HG03354 (cell line): ENCODE measurements around the gene ATP2B2.

Source experiments
- ATAC-seq: cut with Tn5 transposase; IDR thresholded peaks from one replicate; pipeline ENCODE4 v1.9.1; 2021; ENCODE audit warnings: mild to moderate bottlenecking; ENCODE audit not compliant: unreplicated experiment, poor library complexity, severe bottlenecking

The ATP2B2 gene

DNA sequence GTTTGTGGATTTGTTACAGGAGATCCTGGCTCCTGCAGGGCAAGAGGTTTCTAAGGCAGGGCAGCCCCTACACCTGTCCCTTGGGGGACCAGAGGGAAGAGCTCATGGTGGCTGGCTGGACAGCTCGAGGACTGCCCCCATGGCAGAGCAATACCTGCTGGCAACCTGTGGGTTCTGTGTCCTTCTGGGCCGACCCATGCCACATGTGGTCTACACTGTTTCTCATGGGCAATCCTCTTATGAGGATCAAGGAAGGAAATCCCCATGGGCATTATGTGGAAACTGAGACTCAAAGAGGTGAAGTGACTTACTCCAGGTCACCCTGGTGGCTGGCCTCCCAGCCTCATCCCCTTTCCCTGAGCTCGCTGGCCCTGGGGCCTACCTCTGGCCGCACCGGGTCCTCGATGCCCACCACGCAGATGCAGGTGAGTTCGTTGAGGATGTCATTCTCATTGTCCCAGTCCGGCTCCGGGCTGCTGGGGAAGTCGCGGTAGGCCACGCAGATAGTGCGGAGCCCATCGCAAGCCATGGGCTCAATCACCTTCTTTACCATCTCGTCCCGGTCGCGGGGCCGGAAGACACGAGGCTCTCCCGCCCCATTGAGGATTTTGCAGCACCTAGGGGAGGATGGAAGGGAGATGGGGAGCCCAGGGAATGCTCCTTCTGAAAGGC lies 146.9 kb downstream of the ATP2B2 start:
- ATAC-seq, result no peak

DNA sequence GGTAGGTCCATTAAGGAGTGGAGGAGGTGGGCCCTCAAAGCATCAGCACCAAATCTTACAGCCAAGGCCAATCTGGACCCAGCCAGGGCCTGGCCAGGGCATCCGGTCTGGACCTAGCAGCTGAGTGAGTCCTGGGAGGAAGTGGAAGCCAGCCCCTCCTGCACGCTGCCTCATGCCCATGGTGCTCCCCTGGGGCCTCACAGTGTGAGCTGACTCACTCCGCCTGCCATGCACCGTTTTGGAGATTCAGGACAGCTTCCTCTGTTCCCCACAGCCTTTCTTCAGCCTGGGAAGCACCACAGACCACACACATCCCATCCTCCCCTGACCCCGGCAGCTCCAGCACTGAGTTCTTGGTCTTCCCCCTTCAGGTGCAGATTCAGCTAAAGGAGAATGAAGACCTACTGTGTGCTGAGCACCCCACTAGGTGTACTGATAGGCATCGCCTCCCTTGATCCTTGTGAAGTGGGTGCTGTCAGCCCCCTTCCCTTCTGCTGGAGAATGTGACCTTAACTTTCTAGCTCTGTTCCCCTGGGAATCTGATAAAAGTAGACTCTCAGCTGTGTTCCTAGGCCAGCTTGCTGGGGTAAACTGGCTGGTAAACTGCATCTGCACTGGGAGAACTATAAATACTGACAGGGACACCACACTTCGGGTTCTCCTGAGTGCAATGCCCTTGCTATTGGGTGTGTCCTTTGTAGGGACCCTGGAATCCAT lies 147.6 kb downstream of the ATP2B2 start:
- peak; percentile 72 for ATAC-seq

DNA sequence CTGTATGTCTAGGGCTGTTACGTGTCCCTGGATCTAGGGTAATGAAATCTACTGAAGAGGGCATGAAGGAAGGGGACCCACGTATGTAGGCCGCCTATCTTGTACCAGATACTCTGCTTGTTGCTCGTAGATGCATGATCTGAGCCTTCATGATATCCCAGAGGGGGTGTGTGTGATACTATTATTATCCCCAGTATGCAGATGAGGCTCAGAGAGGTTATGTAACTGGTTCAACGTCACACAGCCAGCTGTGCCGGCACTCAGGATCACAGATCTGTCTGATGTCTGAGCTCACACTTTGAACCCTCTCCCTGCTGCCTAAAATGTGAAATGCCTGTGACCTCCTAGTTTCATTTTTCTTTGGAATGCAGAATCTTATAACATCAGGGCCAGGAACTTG lies 148.3 kb downstream of the ATP2B2 start:
- no peak for ATAC-seq

DNA sequence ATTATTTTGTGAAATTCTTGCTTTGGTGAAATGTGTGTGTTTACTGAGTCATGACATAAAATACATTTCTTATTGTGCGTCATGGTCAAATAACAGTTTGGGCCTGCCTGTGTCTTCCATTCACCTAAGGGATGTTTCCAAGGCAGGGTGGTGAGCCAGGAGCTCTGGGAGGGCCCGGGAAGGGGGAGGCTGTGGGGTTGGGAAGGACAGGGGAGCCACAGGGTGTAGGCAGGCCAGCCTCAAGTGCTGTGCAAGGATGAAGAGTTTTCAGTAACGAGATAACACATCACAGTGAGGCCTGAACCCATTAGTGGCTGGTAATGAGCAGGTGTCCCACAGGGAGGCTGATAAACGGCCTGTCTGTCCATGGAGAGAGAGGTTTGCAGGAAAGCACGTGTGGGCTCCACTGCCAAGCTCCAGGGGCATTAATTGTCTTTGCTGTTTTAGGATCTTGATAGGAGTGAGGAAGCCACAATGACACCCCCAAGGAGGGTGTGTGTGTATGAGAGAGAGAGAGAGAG lies 148.9 kb downstream of the ATP2B2 start:
- ATAC-seq, result no peak

DNA sequence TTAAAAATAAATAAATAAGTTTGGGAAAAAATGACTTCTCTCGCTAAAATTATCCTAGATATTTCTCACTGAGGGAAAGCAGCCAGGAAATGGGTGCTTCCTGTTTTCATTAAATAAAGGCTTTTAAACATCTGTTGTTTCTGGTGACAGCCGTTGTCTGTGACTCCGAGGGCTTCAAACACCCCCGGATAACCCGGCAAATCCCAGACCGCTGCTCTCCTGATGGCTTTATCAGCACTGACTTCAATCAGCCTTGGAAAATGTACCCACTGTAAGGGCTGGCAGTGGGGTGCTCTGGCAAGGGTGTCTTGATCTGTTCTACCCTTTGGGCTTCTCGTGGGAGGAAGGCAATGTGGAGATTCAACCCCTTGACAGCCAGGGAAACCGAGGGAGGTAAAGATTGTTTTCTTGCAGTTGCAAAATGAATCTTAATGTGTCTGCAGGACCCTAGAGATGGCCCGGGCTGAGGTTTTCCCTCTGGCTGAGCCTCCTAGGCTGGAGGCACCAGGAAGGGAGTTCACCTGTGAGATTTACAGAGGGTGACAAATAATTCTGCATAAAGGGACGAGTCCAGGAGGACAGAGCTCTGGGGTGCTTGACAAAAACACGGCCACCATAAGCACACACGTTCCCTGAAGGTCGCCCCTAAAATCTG lies 150.9 kb downstream of the ATP2B2 start:
- ATAC-seq, result no peak

DNA sequence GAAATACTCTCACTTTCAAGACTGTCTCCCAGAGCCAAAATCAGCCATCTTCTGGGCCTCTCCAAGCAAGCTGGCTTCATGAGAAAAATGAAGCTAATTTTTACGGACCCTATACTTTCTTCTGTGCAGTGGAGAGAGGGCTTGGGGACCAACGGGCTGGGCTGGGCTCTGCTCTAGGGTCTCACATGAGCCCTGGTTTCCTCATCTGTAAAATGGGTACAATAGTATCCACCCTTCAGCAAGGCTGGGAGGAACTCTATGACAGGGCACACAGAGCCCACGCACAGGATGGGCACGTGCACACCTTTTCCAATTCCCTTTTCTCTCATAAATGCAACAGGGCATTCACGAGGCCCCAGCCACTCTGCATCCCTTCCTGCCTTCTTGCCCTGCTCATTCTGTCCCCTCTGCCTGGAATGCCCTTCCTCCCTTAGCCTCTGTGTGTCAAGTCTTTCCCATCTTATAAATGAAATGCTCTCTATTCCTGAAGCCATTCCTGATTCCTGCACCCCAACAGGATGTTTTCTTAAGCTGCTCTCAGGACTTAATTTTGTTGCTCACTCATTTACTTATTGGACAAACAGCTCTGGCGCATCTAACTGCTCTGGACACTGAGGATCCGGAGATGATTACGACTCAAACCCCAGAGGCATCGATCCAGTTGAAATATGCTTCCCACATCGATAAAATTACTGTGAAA lies 151.6 kb downstream of the ATP2B2 start:
- ATAC-seq, result no peak

DNA sequence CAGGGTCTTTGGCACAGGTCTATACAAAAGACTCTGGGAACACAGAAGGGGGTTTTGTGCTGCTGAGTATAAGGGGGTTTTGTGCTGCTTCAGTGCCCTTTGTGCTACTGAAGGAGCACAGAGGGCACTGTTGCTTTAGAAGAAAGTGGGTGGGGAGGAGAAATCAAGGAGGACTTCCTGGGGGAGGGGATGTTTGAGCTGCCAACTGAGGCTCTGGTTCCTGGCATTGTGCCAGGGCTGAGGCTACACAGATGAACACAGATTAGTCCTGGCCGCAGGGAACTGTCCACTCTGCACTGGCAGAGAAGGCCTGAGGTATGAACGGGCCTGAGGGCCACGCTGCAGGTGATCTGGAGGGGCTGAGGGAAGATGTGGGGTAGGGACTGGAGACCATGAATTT lies 152.2 kb downstream of the ATP2B2 start:
- no peak for ATAC-seq

DNA sequence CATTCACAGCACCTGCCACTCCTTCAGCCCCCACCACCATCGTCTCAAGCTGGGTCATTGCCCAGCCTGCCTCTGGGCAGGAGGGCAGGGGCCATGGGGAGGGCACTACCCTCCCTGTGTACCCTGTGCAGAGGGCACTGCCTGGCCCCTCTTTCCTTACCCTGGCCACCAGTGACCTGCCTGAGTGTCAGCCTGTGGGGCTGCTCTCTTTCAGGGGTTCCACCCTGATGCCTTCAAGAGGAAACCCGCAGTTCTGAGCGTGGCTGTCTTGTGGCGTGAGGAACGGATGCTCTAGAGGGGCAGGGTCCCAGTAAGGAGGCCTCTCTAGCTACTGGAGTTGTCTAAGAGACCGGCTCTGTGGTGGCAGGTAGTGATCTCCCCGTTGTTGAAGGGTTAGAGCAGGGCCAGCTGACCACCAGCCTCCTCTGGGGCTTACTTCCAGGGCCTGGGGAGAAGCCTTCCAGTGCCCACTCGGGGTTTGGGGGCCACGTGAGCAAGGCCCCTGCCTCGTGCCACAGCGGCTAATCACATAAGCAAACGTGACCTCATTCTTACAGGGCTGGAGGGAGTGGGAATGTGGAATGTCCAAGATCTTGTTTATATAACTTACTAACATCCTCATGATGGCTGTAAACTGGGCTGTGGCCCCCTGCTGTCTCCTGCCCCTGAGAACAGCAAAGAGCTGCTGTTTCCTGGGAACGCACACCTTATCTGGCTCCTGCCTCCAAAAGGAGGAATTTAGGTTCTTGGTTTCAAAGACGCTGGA lies 153.1 kb downstream of the ATP2B2 start:
- ATAC-seq, result no peak

DNA sequence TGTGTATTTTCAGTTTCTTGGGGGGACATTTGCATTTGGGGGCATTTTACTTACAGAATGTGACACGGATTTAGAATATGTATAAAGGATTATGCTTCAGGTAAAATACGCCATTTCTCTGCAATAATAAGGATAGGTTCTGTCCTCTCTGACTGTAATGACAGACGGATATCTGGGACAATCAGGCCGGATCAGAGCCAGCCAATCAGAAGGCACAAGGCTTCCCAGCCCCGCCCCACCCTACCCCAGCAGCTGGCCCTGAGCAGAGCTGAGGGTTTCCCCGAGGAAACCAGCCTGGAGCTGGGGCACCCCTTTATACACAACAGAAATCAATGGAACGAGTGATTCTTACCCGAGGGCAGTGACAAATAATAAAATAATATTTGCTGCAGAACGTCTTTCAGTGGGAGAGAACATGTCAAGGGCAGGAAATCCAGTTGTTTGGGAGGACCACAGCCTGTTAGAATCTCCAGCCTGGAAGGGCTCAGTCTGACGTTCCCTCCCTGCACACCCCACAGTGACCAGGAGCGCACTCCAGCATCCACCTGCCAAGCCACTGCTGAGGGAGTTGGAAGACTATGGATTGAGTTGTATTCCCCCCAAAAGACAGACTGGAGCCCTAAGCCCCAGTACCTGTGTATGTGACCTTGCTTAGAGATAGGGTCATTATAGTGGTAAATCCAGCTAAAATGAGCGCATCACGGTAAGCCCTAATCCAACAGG lies 154.2 kb downstream of the ATP2B2 start:
- ATAC-seq, result no peak

DNA sequence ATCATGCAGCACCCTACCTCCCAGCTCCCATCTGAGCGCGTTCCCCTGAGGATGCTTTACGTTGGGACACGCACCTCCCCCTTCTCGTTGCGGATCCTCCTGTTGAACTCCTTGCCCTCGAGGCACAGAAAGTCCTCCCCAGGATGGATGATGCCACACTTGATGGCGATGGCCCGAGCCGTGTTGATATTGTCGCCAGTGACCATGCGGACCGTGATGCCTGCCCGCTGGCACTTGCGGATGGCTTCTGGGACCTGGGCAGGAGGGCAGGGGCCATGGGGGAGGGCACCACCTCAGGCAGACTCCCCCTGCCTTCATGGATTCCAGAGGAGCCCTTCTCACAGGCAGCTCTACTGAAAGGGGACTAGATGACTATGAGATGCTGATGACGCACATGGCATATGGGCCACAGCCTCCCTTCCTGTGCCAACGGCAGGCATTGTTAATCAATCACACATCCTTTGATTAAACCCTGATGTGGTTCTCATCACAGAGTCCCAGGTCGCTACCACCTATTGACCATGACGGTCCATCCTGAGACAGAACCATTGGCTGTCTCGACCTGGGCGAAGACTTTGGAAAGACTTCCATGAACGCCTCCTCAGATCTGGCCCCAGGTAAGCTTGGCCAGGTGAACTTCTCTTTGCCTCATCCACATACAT lies 154.9 kb downstream of the ATP2B2 start:
- no peak for ATAC-seq

DNA sequence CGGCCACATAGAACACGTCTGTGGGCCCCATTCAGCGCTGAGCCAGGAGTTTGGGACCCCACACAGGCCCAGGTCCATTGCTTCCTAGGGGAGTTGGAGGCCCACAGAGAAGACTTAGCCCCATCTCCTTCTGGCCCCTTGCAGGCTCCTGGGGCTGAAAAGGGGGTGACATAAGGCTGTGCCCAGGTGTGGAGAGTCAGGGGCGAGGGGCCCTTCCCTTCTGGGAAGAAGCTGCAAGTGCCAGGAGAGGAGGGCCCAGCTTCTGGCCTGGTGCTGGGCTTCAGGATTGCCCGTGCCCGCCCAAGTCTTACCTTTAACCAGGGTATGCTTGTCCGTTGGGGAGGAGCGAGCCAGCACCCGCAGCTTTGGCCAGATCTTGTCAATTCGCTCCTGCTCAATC lies 155.6 kb downstream of the ATP2B2 start:
- no peak for ATAC-seq

DNA sequence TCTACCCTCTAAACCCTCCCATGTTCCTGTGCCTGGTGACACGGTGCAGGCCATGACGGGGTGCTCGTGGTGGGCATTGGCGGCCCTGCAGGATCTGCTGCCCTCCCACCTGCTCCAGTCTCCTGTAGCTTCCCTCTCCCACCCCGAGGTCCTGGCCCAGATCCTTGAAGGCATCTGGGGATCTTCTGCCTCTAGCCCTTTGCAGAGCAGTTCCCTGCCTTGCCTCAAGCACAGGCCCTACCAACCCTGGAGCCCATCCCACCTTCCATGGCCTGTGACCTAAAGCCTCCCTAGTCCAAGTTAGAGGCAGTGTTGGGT lies 157.0 kb downstream of the ATP2B2 start:
- no peak for ATAC-seq

DNA sequence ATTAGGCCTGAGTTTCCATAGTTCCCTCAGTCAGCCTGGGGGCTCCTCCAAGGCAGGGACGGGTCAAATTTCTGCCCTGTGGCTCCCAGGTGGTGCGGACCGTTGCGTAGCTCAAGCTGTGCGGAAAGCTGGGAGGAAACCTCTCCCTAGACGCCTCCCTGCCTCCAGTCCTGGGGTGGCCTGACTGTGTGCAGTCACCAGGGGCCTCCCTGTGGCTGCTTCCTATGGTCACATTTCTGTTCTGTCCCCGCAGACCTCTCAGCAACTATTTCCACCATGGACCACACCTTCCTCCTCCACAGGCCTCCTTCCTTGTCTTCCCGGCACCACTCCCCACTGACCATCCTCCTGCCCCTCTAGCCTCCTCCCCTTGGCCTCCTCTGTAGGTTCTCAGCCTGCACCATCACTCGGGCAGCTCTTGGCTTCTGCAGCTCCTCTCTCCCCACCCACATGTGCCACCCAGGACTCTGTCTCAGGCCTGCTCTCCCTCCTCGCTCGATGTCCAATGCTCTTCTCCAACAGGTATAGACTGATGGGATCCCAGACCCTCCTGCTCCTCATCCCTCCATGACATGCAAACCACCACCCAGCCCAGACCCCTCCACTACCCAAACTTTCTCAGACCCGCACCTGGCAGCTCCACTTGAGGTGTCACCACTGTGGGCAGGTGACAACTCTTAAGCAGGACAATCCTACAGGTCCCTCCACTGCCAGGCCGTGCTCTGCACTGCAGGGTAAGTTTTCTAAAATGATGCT lies 157.6 kb downstream of the ATP2B2 start:
- no peak for ATAC-seq

DNA sequence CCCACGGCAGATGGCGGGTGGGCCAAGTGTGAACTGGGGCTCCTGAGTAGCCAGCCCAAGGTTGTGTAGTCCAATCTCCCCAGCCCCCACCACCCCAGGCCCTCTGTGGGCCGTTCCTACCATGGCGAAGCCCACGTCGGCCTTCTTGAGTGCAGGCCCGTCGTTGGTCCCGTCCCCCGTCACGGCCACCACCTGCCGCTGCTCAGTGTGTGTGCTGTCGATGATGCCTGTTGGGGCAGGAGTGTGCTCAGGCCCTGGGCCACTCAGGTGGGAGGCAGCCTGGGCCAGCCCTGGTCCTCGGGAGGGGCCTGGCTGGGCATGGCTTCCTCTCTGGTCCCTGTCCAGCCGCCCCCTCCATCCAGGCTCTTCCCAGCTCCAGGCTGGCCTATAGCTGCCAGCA lies 159.5 kb downstream of the ATP2B2 start:
- no peak for ATAC-seq

DNA sequence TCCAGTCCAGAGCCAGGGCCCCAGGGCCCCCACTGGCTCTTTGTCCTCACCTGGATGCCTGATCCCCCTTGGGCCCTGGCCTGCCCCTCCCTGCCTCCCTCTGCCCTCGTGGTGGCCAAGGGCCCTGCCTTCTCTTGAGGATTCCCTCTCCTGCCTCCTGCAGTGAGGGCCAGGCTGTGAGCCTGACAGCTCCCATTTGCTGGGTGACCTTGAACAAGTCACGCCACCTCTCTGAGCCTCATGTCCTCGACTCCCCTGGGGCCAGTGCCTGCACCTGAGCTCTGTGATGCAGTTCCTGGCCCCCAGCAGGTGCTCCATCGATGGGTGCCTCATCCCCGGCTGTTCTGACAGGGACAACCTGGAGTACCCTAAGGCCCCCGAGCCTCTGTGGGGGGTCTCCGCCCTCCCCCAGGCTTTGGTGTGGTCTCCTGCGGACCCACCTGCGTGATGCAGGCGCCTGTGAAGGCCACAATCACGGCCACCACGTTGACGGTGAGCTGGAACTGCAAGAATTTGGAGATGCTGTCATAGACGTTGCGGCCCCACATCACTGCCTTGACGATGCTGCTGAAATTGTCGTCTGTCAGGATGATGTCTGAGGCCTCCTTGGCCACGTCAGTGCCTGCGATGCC lies 160.3 kb downstream of the ATP2B2 start:
- no peak for ATAC-seq

DNA sequence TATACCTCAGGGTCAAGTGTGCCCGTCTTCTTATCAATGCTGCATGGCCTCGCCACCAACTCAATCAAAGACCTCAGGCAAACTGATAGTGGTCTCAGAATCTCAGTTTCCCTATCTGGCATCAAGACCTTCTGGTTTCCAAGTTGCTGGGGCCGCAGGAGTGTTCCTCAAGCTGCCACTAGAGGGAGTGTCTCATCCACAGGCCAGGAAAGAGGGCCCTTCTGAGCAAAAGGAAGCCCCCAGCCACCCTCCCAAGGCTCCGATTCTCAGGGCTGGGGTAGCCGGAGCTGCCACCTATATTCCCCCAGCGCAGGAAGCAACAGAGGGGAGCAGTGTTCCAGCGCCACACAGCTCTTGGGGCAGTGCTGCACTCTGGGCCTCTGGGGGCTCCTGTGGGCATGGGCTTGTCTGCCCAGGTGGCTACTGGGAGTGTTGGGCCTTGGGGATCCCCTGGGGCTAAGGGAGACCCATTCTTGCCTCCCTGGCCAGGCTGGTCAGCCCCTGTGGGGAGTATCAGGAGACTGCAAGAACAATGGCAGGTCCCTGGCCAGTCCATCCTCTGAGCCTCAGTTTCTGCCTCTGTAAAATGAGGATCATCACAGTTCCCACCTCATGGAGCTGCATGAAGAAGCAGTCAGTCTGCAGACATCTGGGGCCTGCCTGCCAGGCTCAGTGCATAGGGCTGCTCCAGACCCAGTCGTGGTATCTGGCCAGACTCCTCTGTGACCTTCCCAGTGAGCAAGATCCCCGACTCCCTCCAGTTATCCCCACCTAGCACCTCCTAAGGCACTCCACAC lies 161.0 kb downstream of the ATP2B2 start:
- ATAC-seq, result no peak

DNA sequence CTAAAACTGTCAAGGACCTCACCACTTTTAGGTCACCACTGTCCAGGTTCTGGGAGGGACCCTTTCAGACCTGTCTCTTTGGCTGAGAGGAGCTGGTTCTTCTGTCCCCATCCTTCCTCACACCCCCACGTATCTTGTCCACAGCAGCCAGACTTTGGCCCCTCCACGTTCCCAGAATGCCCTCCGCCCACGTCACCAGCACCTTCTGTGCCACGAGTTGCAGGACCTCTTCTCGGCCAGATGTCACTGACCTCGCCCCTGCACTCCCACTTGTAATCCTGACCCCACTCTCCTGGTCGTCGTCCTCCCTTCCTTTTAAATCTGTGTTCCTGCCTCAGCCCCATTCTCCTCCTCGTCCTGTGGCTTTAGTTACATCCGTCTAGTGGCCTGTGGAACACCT lies 161.9 kb downstream of the ATP2B2 start:
- ATAC-seq, result no peak
